GM12878 (cell line): Measurements from ENCODE around the gene SNX30. TPM values are rescaled to one million over a fixed set of nuclear protein-coding genes. Genes with fewer than 3 reads are reported as not detected.
A peak's percentile ranks its signal among the peaks of the same experiment; 100 is the strongest.

Experiments used
- BRCA1 ChIP-seq: IDR thresholded peaks from 2 replicates; pipeline ENCODE4 v1.6.1; 2011; ENCODE audit warnings: low read depth, low read length, improper control_type of control experiment
- CBX3 ChIP-seq: fragments of 200-600 bp; sonication (generic); IDR thresholded peaks from 2 replicates; pipeline ENCODE4 v1.6.1; 2016; ENCODE audit warnings: low read depth, borderline replicate concordance
- CHD1 ChIP-seq: IDR thresholded peaks from 2 replicates; pipeline ENCODE4 v1.6.1; 2012; ENCODE audit warnings: low read depth, low read length, improper control_type of control experiment
- CREM ChIP-seq: IDR thresholded peaks from 2 replicates; pipeline ENCODE4 v1.6.1; 2014; ENCODE audit warnings: antibody characterized with exemption, low read depth
- E2F8 ChIP-seq: fragments of 450-650 bp; IDR thresholded peaks from 2 replicates; pipeline ENCODE4 v1.6.1; 2018; ENCODE audit warnings: mild to moderate bottlenecking, low read depth, moderate library complexity; ENCODE audit not compliant: partially characterized antibody
- ELK1 ChIP-seq: IDR thresholded peaks from 2 replicates; pipeline ENCODE4 v1.6.1; 2012; ENCODE audit warnings: low read depth, low read length, improper control_type of control experiment
- FOXM1 ChIP-seq: IDR thresholded peaks from 2 replicates; pipeline ENCODE4 v1.6.1; 2012; ENCODE audit warnings: low read depth, mild to moderate bottlenecking, inconsistent platforms, low read length, moderate library complexity
- HDAC2 ChIP-seq: fragments of 200-600 bp; sonication (generic); IDR thresholded peaks from 2 replicates; pipeline ENCODE4 v1.6.1; 2017
- LARP7 ChIP-seq: fragments of 450-650 bp; IDR thresholded peaks from 2 replicates; pipeline ENCODE4 v1.6.1; 2017; ENCODE audit warnings: mild to moderate bottlenecking
- MTA3 ChIP-seq: IDR thresholded peaks from 2 replicates; pipeline ENCODE4 v1.6.1; 2012; ENCODE audit warnings: low read length, inconsistent platforms, borderline replicate concordance
- MXI1 ChIP-seq: fragments of 150-350 bp; IDR thresholded peaks from 2 replicates; pipeline ENCODE4 v1.6.1; 2011; ENCODE audit warnings: low read depth, mild to moderate bottlenecking, inconsistent platforms, low read length, improper control_type of control experiment
- RAD51 ChIP-seq: fragments of 450-650 bp; IDR thresholded peaks from 2 replicates; pipeline ENCODE4 v1.6.1; 2016; ENCODE audit warnings: moderate library complexity, mild to moderate bottlenecking, inconsistent platforms
- RBBP5 ChIP-seq: fragments of 200-600 bp; sonication (generic); conservative IDR thresholded peaks from 2 replicates; pipeline ENCODE4 v1.6.1; 2016
- RCOR1 ChIP-seq: conservative IDR thresholded peaks from 2 replicates; pipeline ENCODE4 v1.6.1; 2012; ENCODE audit warnings: low read depth, low read length, improper control_type of control experiment
- SMAD1 ChIP-seq: fragments of 450-650 bp; IDR thresholded peaks from 2 replicates; pipeline ENCODE4 v1.6.1; 2018; ENCODE audit warnings: mild to moderate bottlenecking, low read depth; ENCODE audit not compliant: partially characterized antibody
- TBL1XR1 ChIP-seq: IDR thresholded peaks from 2 replicates; pipeline ENCODE4 v1.6.1; 2012; ENCODE audit warnings: low read depth, low read length, improper control_type of control experiment
- TCF12 ChIP-seq: IDR thresholded peaks from 2 replicates; pipeline ENCODE4 v1.6.1; 2011; ENCODE audit warnings: low read depth, mild to moderate bottlenecking, low read length
- YY1 ChIP-seq: IDR thresholded peaks from 2 replicates; pipeline ENCODE4 v1.6.1; 2011; ENCODE audit warnings: low read depth, mild to moderate bottlenecking, low read length
- ZNF207 ChIP-seq: fragments of 450-650 bp; IDR thresholded peaks from 2 replicates; pipeline ENCODE4 v1.6.1; 2014; ENCODE audit warnings: antibody characterized with exemption, mild to moderate bottlenecking, borderline replicate concordance
- ZNF622 ChIP-seq: fragments of 450-650 bp; IDR thresholded peaks from 2 replicates; pipeline ENCODE4 v1.6.1; 2017; ENCODE audit warnings: mild to moderate bottlenecking, inconsistent platforms
- ZSCAN29 ChIP-seq: fragments of 450-650 bp; IDR thresholded peaks from 2 replicates; pipeline ENCODE4 v1.6.1; 2017; ENCODE audit warnings: mild to moderate bottlenecking, moderate library complexity
- polyA plus RNA-seq, 11 experiments: library from polyadenylated mRNA; depleted of rRNA in 4 of 11; unstranded in 6 of 11; stranded (reverse) in 5 of 11; fragments of >200 nt; fragmentation: Nextera tagmentation in 4 of 11; fragmentation: Illumina TruSeq in 1 of 11; extraction: Ambion mirVana in 4 of 11; extraction: Trizol in 1 of 11; gene quantifications; 1 replicate in 1 of 11; 2 replicates in 10 of 11; pipeline versions ENCODE4 v1.2.1 to v1.2.3, GENCODE V29; 2011 to 2016; ENCODE audit warnings: inconsistent platforms in 2 of 11, missing spikeins in 2 of 11, low read depth in 1 of 11
- total RNA-seq, 4 experiments: library from RNA; depleted of rRNA in 3 of 4; stranded (reverse); fragments of >200 nt in 3 of 4; fragmentation: Illumina TruSeq in 1 of 4; extraction: Trizol in 1 of 4; gene quantifications; 2 replicates each; pipeline versions ENCODE4 v1.2.1 to v1.2.3, GENCODE V29; 2013 to 2021

Gene SNX30
- total and polyA plus RNA-seq, 10 of the 15 experiments (the other 5 are each of a cell fraction or from before 2014, with no cell fraction given): 0.53 to 4.0 (median 1.5) TPM

GRCh38 chr9:112717661-112718331 is 32.8 kb upstream of the SNX30 start, which contains the start of gene INIP (continued):
- peak; percentile 37 for TF ChIP-seq E2F8
- no peak for TF ChIP-seq CHD1
- no peak for TF ChIP-seq LARP7
- no peak for TF ChIP-seq BRCA1
- TF ChIP-seq ZSCAN29: no peak
- TF ChIP-seq RAD51: no peak
- 0 out of 2 replicates have a peak, but pooled peaks have one; percentile 9 for TF ChIP-seq TCF12
- TF ChIP-seq ELK1: peak; percentile 53; the same call in 1 of the 2 replicates
- no peak for TF ChIP-seq HDAC2
- no peak for TF ChIP-seq RBBP5
- TF ChIP-seq TBL1XR1: peak; percentile 64; the same call in 1 of the 2 replicates
- no peak for TF ChIP-seq FOXM1
- TF ChIP-seq MXI1: peak; percentile 83
- TF ChIP-seq CBX3: no peak
- TF ChIP-seq ZNF622: no peak
- TF ChIP-seq ZNF207: no peak
- no peak for TF ChIP-seq SMAD1
- peak; percentile 67 for TF ChIP-seq YY1
- TF ChIP-seq RCOR1: no peak
- no peak for TF ChIP-seq MTA3
- TF ChIP-seq CREM: peak; percentile 90
- TF ChIP-seq, all 136 proteins: peak for 48
